Posterior cingulate gyrus (tissue), 11 donors: ENCODE data around the gene PYGB.
A peak's percentile ranks its signal among the peaks of the same experiment; 100 is the strongest.
"Not testable (repeated sequence)": the region's sequence is repeated elsewhere in the genome, so short reads cannot be mapped to it uniquely, and the experiment has no call there.

Experiments
- DNase-seq, 10 donors: peaks; one replicate each; pipeline versions ENCODE4 v3.0.0 to v3.0.0-alpha.2; 2020 to 2021; ENCODE audit warnings: mixed read lengths in 3 of 10
- intact Hi-C: fragments of 100-400 bp; cut with DNase I; formaldehyde crosslinking; loops from one replicate; pipeline ENCODE4 v1.15.1; 2023

The PYGB gene

DNA sequence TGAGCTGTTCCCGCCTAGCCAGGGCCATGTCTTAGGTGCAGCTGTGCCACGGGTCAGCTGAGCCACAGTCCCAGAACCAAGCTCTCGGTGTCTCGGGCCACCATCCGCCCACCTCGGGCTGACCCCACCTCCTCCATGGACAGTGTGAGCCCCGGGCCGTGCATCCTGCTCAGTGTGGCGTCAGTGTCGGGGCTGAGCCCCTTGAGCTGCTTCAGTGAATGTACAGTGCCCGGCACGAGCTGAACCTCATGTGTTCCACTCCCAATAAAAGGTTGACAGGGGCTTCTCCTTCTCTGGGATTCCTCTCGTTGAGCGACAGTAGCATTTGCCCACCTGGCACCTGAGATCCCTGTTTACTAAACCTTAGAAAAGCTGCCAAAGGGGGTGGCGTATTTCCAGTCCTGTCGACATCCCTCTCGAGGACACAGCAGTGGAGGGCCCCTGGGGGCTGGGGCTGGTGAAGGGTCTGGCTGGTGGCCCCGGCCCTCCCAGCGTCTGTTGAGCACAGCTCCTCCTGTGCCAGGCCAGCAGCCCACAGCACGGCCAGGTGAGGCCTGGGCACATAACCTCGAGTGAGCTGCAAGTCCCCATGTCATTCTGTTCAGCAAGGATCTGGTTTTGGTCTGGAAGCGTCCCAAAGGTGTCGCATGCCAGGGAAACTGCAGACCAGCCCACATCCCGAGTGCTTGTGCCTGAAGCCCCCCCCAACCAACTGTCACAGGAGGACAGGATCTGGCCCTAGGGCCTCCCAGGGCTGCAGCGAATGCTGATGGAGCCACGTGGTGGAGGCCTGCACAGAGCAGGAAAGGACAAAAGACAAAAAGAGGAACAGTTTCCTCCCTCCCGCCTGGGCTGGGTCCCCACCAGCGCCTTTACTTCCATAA lies 21.2 kb upstream of the PYGB start:
- intact Hi-C loops: no loop called here
- peak in 4 of 10 donors; percentile 30 to 89 (median 62) for DNase-seq

DNA sequence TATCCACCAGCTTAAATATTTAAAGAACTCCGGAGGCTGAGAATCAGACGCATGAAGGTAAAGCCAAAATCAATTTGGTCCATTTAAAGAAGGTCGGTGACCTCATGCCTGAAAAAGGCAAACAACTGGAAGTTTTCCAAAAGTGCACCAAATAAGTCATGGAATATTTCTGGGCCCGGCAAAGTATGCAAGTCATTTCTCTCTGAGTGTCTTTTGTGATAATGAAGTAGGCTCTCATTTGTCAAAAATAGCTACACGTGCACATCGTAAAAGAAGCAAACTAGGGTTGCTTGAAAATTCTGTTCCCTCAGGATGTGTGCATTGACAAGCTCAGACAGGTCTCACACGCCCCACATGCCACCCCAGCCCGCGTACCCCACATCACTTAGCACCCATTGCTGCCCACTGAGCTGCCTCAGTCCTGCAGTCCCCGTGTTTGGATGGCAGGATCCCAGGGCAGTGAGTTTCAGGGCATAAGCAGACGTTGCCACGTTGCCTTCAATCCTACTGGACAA lies 20.5 kb upstream of the PYGB start:
- intact Hi-C loops: no loop called here
- DNase-seq: peak in 2 of 10 donors; percentile 61 to 63

DNA sequence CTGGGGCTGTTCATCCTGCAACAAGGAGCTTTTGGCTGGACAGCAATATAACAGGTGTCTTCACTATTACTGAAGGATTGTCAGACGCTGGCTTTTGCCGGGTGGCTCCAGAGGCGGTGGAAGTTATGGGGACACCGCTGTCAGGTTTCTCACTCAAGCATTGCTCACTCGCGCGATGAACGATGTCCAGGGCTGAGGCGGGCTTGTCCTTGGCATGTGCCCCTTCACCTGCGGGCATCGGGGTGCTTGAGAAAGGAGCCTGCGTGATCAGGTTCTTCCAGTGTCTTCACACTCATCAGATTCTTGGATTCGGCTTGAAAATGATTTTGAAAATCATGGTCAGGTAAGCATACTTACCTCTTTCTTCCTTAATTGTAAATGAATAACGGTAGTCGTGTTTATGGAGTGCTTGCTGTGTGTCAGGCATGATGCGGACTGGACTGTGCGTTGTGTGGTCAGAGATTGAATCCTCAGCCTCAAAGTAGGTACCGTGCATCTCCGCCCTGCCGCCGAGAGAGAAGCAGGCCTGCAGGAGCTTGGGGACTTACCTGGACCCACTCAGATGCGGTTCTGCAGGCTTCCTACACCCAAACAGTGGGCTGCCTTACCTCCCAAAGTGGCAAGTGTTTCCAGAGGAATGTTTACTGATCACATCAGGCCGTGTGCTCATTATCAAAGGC lies 18.3 kb upstream of the PYGB start:
- peak in 2 of 10 donors; percentile 76 to 84 for DNase-seq
- intact Hi-C loops: loop anchor here (10.0 kb wide), 1 partner anchor 65 kb away; no protein-coding TSS in a partner anchor

DNA sequence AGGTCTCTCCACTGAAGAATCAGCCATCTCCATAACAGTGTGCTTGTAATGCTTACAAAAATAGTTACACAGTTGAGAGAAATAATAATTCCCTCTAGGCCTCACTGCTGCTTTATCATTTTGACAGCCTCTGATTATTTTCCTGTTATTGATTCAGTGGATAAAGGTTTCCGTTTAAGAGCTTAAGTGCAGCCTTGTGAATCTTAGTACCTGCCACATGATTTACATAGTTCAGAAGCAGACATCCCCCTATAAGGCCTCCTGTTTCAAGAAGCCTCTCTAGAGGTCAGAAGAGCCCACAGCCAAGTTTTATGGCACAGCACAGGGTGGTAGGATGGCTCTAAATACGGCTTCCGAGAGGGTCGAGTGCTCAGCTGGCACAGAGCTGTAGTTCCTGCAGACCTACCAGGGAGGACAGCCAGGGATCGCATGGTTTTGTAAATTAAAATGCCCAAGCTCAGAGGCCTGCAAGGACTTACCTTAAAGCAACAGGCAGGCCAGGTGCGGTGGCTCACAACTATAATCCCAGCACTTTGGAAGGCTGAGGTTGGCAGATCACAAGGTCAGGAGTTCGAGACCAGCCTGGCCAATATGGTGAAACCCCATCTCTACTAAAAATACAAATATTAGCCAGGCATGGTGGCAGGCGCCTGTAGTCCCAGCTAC lies 17.6 kb upstream of the PYGB start:
- intact Hi-C loops: loop anchor here (10.0 kb wide), 1 partner anchor 65 kb away; no protein-coding TSS in a partner anchor
- DNase-seq: peak in 1 of 10 donors; percentile 13

DNA sequence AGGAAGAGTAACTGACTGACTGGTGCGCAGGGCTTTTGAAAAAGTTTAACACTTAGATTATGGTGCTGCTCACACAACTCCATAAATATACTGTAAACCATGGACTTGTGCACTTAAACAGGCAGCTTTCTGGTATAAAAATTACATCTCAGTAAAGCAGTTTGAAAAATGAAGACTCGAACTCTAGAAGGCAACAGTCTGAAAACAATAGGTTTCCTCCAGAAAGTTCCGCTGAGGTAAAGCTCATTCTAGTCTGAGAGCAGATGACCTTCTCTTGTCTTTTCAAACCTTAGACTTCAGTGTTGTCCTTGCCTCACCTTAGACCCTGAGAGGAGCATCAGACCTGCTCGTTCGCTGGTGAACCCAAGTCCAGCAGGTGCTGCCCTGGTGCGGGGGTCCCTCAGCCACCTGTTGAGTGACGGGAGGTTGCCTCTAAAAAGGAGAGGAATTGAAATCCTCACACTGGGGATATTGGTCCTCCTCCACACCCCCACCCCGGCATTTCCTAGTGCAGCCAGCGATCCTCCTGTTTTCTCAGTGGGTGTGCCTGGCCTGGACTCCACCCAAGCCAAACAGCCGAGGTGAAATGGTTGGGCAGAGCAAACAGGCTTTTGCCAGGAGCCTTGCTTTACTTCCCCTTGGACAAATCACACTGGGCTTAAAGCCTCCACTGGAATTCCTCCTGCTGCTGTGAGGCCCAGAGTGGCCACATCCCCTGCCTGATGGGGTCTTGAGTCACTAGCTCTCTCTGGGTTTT lies 14.7 kb upstream of the PYGB start:
- intact Hi-C loops: loop anchor here (10.0 kb wide), 1 partner anchor 62 kb away; no protein-coding TSS in a partner anchor

DNA sequence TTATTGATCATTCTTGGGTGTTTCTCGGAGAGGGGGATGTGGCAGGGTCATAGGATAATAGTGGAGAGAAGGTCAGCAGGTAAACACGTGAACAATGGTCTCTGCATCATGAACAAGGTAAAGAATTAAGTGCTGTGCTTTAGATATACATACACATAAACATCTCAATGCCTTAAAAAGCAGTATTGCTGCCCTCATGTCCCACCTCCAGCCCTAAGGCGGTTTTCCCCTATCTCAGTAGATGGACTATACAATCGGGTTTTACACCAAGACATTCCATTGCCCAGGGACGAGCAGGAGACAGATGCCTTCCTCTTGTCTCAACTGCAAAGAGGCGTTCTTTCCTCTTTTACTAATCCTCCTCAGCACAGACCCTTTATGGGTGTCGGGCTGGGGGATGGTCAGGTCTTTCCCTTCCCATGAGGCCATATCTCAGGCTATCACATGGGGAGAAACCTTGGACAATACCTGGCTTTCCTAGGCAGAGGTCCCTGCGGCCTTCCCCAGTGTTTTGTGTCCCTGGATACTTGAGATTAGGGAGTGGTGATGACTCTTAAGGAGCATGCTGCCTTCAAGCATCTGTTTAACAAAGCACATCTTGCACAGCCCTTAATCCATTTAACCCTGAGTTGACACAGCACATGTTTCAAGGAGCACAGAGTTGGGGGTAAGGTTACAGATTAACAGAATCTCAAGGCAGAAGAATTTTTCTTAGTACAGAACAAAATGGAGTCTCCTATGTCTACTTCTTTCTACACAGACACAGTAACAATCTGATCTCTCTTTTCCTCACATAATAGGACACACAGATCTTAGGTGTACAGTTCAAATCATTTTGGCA lies 13.7 kb upstream of the PYGB start:
- intact Hi-C loops: loop anchor here (10.0 kb wide), 1 partner anchor 61 kb away; no protein-coding TSS in a partner anchor
- DNase-seq: not testable (repeated sequence)

More for the DNA sequence above, 14.7 kb upstream of the PYGB start:
- peak in 1 of 10 donors; percentile 65 for DNase-seq

DNA sequence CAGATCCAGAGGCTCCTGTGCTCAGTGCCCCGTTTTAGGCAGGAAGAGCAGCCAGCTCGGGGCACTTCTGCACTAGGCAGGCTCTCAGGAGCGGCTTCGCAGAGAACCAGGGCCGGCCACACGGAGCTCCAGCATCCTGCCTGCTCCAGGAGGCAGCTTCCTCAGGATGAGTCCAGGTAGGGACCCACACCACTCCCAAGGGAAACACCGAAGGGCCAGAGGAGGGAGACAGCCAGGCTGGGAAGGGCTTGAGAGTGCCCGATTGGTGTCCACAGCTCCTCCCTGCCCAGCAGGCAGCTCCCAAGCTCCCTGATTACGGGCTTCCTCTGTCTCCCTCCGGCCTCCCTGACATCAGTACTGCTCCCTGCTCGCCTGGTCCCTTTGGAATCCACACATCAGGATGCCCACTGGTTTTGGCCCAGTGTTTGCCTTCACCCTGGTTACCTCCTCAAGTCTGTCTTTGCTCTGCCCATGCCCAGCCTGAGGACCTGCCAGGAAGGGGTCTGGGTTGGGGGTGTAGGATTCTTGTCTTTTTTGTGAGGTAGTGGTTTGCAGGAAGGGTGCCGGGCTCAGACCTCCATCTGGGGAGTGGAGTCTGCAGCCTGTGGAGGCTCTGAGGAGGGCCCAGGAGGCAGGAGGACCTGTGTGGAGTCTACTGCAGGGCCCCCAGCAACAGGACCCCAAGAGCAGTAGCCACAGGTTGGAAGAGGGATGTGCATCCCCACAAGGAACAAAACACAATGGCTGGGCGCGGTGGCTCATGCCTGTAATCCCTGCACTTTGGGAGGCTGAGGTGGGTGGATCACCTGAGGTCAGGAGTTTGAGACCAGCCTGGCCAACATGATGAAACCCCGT lies 11.2 kb upstream of the PYGB start:
- intact Hi-C loops: loop anchor here (10.0 kb wide), 1 partner anchor 58 kb away; no protein-coding TSS in a partner anchor
- DNase-seq: peak in 2 of 10 donors; percentile 37 to 69

DNA sequence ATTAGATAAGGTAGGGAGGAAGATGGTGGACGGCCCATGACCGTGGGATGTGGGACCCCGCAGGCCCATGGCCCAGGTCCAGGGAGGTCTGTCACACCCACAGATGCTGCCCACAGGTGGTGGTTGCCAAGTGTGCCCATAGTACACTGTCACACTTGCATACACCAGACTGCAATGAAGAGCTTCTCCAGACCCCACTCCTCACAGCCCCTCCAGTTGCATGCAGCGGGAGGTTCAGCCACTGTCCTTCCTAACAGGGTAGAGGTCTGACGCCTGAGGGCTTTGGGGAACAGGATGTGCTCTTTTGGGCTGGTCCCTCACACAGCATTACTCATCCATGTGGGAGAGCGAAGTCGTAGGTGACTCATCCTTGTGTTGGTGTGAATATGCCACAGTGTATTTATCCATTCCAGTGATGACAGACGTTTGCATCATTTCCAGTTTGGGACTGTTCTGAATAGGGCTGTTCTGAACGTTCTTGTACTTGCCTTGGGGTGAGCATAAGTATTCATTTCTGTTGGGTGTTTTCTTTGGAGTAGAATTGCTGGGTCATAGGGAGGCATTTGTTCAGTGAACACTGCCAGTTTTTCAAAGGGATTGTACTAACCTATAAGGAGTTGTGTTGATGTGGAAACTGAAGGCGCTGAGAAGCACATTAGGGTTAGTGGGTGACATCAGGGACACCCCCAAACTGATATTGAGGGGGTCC lies 10.1 kb upstream of the PYGB start:
- intact Hi-C loops: loop anchor here (10.0 kb wide), 1 partner anchor 57 kb away; no protein-coding TSS in a partner anchor
- DNase-seq: peak in 4 of 10 donors; percentile 25 to 79 (median 42)

DNA sequence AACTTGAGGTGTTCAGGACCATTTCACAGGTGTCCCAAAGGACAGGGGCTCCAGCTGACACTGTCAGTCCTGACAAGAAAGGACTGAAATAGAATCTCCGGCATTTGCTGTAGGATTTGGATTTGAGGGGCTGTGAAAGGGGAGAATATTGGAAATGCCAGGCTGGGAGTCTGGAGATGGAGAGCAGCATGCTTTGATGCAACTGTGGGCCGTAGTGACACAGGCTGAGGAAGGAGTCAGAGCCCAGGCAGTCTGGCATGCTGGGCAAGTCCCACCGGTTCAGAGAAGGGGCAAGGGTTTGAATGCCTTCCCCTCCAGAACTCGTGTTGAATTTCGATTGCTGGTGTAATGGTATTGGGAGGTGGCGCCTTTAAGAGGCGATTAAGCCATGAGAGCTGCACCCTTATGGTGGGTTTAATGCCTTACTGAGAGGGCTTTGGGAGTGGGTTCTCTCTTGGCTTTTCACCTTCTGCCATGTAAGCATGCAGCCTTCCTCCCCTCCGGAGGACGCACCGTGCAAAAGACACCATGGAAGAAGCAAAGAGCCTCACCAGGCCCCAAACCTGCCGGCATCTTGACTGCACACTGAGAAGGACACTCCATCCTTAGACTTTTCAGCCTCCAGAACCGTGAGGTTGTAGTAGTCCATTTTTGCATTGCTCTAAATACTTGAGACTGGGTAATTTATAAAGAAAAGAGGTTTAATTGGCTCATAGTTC lies 9.4 kb upstream of the PYGB start:
- DNase-seq: no peak
- intact Hi-C loops: loop anchor here (10.0 kb wide), 1 partner anchor 56 kb away; no protein-coding TSS in a partner anchor

DNA sequence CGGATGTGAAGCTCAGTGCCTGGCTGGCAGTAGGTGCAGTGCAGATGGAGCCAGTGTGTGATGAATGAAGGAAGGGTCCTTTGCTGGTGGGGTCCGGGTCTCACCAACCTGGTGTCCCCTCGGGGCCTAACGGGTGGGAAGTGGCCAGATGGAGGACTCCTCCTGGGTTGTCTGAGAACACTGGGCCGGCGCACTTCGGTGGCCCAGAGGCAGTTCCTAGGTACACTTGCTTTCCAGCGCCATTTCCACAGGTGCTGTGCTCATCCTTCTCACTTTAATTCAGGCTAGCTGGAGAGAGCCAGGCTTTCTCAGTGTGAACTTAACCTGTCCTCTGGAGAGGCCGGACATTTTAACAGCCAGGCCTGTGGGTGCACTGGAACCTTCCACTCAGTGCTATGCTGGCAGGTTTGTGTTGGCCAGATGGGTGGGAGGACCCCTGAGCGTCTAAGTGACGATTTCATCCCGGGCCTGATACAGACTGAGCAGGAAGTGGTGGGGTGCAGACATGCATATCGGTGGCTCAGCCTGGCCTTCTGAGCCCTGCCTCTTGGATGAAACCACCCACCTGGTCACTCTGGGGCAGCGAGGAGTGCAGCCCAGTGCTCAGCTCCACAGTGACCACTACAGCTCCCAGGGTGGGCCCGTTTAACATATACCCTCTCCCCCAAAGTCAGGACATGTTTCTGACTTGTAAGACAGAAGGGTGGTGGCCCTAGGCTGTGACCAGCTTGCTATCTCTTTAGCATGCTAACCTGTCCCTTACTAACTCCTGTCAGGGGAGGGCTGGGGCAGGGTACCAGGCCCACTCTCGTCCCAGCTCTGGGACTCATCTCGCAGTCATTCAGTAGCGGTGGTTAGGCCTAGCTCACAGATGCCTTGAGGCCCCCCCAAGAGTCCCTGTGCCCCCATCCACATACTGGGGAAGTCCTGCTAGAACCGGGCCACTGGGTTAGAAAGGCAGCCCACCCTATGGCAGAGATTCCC lies 8.2 kb upstream of the PYGB start:
- intact Hi-C loops: loop anchor here (10.0 kb wide), 1 partner anchor 55 kb away; no protein-coding TSS in a partner anchor
- DNase-seq: peak in 1 of 10 donors; percentile 43

DNA sequence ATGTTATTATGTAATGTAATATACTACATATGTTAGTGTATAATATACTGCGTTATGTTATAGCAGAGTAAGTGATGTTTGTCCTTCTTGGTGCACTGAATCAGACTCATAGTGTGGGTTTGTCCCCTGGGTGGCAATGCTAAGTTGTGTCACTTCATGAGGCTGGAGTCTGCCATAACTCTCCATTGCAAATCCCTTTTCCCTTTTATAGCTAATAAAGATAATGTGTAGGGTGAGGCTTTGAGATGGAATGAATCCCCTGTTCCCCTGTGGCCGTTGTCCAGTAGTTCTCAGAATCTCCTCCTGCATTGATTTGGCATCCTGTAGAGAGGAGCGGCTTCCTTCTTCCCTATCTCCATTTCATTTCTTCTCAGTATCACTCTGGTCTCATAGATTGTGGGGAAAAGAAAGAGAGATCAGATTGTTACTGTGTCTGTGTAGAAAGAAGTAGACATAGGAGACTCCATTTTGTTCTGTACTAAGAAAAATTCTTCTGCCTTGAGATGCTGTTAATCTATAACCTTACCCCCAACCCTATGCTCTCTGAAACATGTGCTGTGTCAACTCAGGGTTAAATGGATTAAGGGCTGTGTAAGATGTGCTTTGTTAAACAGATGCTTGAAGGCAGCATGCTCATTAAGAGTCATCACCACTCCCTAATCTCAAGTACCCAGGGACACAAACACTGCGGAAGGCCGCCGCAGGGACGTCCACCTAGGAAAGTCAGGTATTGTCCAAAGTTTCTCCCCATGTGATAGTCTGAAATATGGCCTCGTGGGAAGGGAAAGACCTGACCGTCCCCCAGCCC lies 6.8 kb upstream of the PYGB start:
- intact Hi-C loops, DNase-seq: not testable (repeated sequence)

DNA sequence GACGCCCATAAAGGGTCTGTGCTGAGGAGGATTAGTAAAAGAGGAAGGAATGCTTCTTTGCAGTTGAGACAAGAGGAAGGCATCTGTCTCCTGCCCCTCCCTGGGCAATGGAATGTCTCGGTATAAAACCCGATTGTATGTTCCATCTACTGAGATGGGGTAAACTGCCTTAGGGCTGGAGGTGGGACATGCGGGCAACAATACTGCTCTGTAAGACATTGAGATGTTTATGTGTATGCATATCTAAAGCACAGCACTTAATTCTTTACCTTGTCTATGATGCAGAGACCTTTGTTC lies 6.3 kb upstream of the PYGB start:
- DNase-seq, intact Hi-C loops: not testable (repeated sequence)

DNA sequence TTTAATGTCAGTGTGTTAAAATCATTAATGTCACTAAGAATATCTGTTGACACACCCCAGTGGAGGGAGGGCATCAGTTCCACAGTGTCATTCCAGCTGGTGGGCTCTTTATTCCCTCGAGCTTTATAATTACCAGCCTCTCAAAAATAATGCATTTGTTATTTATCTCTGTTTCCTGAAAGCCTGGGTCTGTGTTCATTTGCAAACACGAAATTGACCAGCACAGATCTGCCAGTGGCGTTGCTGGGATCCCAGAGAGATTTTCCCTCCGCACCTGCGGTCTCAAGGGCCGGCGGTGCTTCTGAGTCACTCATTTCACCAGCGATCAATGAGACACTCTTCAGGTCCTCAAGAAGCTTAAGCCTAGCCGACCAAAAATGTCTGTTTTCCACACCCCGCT lies 5.7 kb upstream of the PYGB start:
- intact Hi-C loops: no loop called here

DNA sequence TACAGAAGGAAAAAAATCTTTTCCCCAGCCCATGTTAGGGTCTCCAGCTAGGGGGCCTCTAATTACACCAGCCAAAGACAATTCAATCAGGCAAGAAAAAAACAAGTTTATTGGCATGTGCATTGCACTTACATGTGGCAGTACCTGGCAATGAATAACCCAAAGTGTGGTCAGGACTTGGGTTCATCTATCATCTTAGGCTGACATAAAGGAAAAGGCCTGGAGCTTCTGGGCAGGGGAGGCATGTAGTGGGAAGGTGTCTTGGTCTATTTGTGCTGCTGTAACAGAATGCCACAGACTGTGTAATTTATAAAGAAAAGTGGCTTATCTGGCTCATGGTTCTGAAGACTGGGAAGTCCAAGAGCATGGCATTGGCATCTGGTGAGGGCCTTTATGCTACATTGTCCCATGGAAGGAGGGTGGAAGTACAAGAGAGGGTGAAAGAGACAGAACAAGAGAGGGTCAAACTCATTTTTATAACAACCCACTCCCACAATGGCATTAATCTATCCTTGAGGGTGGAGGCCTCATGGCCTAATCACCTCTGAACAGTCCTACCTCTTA lies 4.4 kb upstream of the PYGB start:
- DNase-seq: no peak
- intact Hi-C loops: no loop called here

More for the DNA sequence above, 5.7 kb upstream of the PYGB start:
- no peak for DNase-seq
